Heart right ventricle (tissue), 16 donors: Measurements from ENCODE around the gene TPO. TPM values are rescaled to one million over a fixed set of nuclear protein-coding genes. Genes with fewer than 3 reads are reported as not detected.
A peak's percentile ranks its signal among the peaks of the same experiment; 100 is the strongest.

Experiments
- ATAC-seq, 8 donors: fragments of 200-7000 bp; cut with Tn5 transposase; one replicate each; pipeline ENCODE4 v1.9.1; 2020; ENCODE audit warnings: mild to moderate bottlenecking in 8 of 8, moderate library complexity in 8 of 8, moderate number of reproducible peaks in 1 of 8
- DNase-seq, 2 donors: peaks; one replicate each; pipeline ENCODE4 v3.0.0-alpha.2; 2020
- H3K27ac ChIP-seq, 10 donors: fragments of 200-600 bp; sonication (generic) in 2 of 10; one replicate each; pipeline versions ENCODE4 v1.5.0 to v1.8.0; 2020 to 2022; ENCODE audit warnings: mild to moderate bottlenecking in 3 of 10
- H3K27me3 ChIP-seq, 7 donors: fragments of 200-600 bp; one replicate each; pipeline ENCODE4 v1.8.0; 2021 to 2022; ENCODE audit warnings: mild to moderate bottlenecking in 2 of 7
- H3K36me3 ChIP-seq, 9 donors: fragments of 200-600 bp; sonication (generic) in 1 of 9; one replicate each; pipeline versions ENCODE4 v1.5.0 to v1.8.0; 2020 to 2022; ENCODE audit warnings: mild to moderate bottlenecking in 2 of 9
- H3K4me1 ChIP-seq, 9 donors: fragments of 200-600 bp; sonication (generic) in 1 of 9; one replicate each; pipeline versions ENCODE4 v1.5.0 to v1.8.0; 2020 to 2022; ENCODE audit warnings: mild to moderate bottlenecking in 4 of 9
- H3K4me3 ChIP-seq, 10 donors: fragments of 200-600 bp; sonication (generic) in 2 of 10; one replicate each; pipeline versions ENCODE4 v1.5.0 to v1.8.0; 2020 to 2022; ENCODE audit warnings: mild to moderate bottlenecking in 7 of 10, moderate library complexity in 2 of 10
- H3K9me3 ChIP-seq, 11 donors: fragments of 200-600 bp in 10 of 11; sonication (generic) in 2 of 11; one replicate each; pipeline versions ENCODE4 v1.5.0 to v1.8.0; 2013 to 2022; ENCODE audit warnings: mild to moderate bottlenecking in 2 of 11, control low read depth in 1 of 11, moderate library complexity in 1 of 11
- WGBS, 2 donors: extraction: QIAGEN DNeasy Blood & Tissue Kit; methylation state at CpG; one replicate each; pipeline ENCODE4 v1.1.7; 2013; ENCODE audit warnings: inconsistent platforms in 1 of 2; 5-methylcytosine and 5-hydroxymethylcytosine counted together
- intact Hi-C, 10 donors: fragments of 100-400 bp; cut with DNase I; formaldehyde crosslinking; loops; one replicate each; pipeline versions ENCODE4 v1.11.1 to v1.14.2; 2022
- polyA plus RNA-seq, 2 donors: library from polyadenylated mRNA; stranded (reverse); fragments of 200-250 nt; gene quantifications; one replicate each; pipeline ENCODE4 v1.2.3, GENCODE V29; 2013
- total RNA-seq, 10 donors: library from RNA; stranded (reverse); fragmentation: NEBNext Ultra II Directional in 3 of 10; extraction: Animal tissue kit (Norgen Biotek cat#: 25700) in 3 of 10; gene quantifications; one replicate each; pipeline versions ENCODE4 v1.2.1 to v1.2.4, GENCODE V29; 2021 to 2023
- TF ChIP-seq, protein P1 (sequence below), 9 donors: fragments of 200-600 bp; sonication (generic) in 2 of 9; IDR thresholded peaks; one replicate each; pipeline versions ENCODE4 v1.5.0 to v1.8.0; 2021 to 2022; ENCODE audit warnings: antibody characterized with exemption in 9 of 9, mild to moderate bottlenecking in 5 of 9, moderate library complexity in 1 of 9
- donor health status: Arrhythmogenic right ventricular cardiomyopathy.
- donor health status: ischemic (EF 13 %, LVEDD 7.1; RV severe dilation, severe dysfunction).
- donor health status: healthy with polysubstance abuse.
- donor health status: DM: no; HTN: yes; CAD: no.
- donor health status: DM: no; HTN: no; CAD: no.
- donor health status: ischemic (EF 25% LVEDD 6.9; RV normal size, moderate dysfunction).
- donor health status: ischemic (EF 25% LVEDD 5.7; RV mildly dilated, moderate dysfunction).
- donor health status: healthy.
- donor health status: DM: yes; HTN: yes; CAD: no.
- donor health status: Ischemic cardiomyopathy.
- donor health status: ischemic (EF 35%, LVEDD 5.7; RV mildly dilated, moderate dysfunction).
- donor health status: nonischemic (EF 11% LVEDD 7.7; RV severe dilation, severe dysfunction).
- donor health status: DM: yes; HTN: yes; CAD: no.
- donor health status: PGD.
- donor health status: ischemic (EF 29% LVEDD 5.4; RV normal size, mild dysfunction).
- donor health status: nonischemic (EF 23%, LVEDD 6.1; RV moderate dilation, normal function).

The TPO gene
- total and polyA plus RNA-seq, 12 donors = 0.85 to 22.1 (median 6.4) TPM

DNA sequence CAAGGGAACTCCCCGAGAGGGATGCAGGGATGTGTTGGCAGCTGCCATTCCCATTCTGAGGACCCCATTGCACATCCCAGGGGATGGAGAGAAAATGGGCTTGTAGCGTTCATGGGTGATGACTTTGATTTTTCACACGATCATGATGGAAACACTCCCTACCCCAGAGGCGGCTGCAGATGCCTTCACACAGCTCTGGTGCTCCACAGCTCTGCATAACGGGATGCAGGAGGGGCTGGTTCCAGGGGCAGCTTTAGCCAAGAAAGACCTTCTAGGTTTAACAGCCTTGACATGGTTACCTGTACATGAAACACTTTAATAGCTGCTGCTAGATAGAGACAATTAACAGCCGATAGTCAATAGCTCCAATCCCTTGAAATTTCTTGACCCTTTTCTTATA, 88.7 kb downstream of the TPO start:
- peaks cover 0 to under 1% (median 0%) of the 10 kb centered on the region in 11 donors for H3K9me3 ChIP-seq
- DNase-seq (no peak), ATAC-seq (no peak)
- H3K4me1 ChIP-seq = peaks cover 0 to 9% (median 0%) of the 10 kb centered on the region in 9 donors
- TF ChIP-seq, protein P1, sequence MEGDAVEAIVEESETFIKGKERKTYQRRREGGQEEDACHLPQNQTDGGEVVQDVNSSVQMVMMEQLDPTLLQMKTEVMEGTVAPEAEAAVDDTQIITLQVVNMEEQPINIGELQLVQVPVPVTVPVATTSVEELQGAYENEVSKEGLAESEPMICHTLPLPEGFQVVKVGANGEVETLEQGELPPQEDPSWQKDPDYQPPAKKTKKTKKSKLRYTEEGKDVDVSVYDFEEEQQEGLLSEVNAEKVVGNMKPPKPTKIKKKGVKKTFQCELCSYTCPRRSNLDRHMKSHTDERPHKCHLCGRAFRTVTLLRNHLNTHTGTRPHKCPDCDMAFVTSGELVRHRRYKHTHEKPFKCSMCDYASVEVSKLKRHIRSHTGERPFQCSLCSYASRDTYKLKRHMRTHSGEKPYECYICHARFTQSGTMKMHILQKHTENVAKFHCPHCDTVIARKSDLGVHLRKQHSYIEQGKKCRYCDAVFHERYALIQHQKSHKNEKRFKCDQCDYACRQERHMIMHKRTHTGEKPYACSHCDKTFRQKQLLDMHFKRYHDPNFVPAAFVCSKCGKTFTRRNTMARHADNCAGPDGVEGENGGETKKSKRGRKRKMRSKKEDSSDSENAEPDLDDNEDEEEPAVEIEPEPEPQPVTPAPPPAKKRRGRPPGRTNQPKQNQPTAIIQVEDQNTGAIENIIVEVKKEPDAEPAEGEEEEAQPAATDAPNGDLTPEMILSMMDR (IDR thresholded peaks at IDR 0.05) = no peak
- peaks cover 0 to 8% (median 0%) of the 10 kb centered on the region in 7 donors for H3K27me3 ChIP-seq
- WGBS, 2 donors = 83 to 88% methylated on average over 6 of the region's 6 CpGs
- intact Hi-C loops = no loop called here
- H3K27ac ChIP-seq = no peak overlapping the region
- H3K36me3 ChIP-seq = no peaks in the 10 kb centered on the region
- H3K4me3 ChIP-seq = no peak overlapping the region

DNA sequence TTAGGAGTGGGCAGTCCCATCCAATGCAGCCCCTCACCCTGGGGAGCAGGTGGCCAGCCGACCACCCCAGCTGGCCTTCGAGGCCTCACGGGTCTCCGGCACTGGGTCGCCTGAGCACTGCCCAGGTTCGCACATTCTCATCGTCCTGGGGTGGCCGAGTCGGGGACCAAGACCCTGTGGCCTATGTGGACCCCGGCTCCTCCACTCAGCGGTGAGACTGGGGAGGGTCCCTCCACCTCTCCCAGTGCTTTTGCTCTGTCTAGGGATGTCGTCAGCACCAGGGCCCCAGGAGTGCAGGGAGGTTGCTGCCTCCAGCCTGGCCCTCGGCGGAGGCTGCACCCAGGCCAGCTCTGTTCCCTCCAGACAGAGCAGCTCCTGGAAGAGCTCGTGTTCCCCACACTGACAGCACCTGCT, 89.6 kb downstream of the TPO start:
- Histone ChIP-seq H3K4me3 (no peak overlapping the region), H3K36me3 (no peaks in the 10 kb centered on the region), H3K27me3 (peaks cover 0 to 4% (median 0%) of the 10 kb centered on the region in 7 donors), H3K4me1 (peaks cover 0 to 9% (median 0%) of the 10 kb centered on the region in 9 donors), H3K9me3 (peaks cover 0 to 3% (median 0%) of the 10 kb centered on the region in 11 donors), H3K27ac (no peak overlapping the region)
- DNase-seq = no peak
- WGBS, 2 donors = 84 to 88% methylated on average over 15 of the region's 15 CpGs
- TF ChIP-seq, protein P1 (IDR thresholded peaks at IDR 0.05) = no peak
- intact Hi-C loops = no loop called here
- ATAC-seq = peak in 3 of 8 donors; percentile 30 to 63 (median 48)

DNA sequence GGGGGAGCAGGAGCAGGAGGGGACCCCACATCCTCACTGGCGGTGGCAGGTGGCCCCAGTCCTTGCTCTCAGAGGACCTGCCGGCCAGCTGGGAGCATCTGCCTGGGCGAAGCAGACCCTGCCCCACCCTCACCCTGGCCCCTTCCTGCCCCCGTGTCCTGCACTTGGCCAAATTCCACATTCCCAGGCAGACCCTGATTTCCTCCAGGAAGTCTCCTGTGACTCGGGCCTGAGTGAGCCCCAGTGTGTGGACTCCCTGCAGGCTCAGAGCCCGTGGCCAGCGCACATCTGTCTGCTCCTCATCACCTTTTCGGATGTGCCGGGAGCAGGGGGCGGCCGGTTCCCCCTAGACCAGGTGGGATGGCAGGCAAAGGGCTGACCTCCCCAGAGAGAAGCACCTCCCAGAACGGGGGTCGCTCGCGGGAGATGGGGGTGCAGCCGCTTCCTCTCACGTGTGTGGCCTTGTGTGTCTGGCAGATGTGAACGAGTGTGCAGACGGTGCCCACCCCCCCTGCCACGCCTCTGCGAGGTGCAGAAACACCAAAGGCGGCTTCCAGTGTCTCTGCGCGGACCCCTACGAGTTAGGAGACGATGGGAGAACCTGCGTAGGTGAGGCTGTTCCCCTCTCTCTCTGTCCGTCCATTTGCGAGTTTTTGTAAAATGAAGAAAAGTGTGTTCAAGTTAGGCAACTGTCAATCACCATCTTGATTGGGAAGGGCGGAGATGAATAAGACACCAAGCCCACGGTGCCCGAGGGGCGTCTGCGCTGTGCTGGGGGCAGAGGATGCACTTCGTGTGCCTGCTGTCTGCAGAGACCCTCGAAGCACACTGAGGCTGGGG, 90.4 kb downstream of the TPO start:
- H3K4me1 ChIP-seq = peaks cover 0 to 9% (median 0%) of the 10 kb centered on the region in 9 donors
- no peak for DNase-seq
- H3K27me3 ChIP-seq = peaks cover 0 to 4% (median 0%) of the 10 kb centered on the region in 7 donors
- no peak overlapping the region for H3K4me3 ChIP-seq
- H3K27ac ChIP-seq = no peak overlapping the region
- H3K36me3 ChIP-seq = no peaks in the 10 kb centered on the region
- TF ChIP-seq, protein P1 (IDR thresholded peaks at IDR 0.05) = no peak
- intact Hi-C loops = loop anchor here in 1 of 10 donors (2.0 kb wide), 1 partner anchor 165 kb away; no protein-coding TSS in a partner anchor
- 66 to 68% methylated on average over 36 of the region's 36 CpGs for WGBS, 2 donors
- H3K9me3 ChIP-seq = peaks cover 0 to 3% (median 0%) of the 10 kb centered on the region in 11 donors
- peak in 7 of 8 donors; percentile 9 to 62 (median 36) for ATAC-seq

DNA sequence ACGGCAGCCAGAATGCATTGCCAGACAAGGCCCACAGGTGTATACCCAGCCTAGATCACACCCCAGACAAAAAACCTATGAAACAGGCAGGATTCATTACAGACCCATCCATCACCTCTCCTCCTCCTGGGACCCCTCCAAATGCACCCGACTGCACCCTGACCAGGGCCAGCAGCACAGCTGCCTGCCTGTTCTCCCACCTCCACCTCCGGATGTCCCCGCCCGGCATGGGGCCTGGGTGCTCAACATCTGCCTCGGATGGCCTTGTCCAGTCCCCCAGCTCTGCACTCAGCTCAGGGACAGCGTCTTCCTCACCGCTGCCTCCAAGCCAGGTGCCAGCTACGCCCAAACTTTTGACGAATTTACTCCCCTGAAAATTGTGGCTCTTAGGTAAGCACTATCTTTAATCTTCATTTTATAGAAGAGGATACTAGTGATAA, 91.1 kb downstream of the TPO start:
- peaks cover 0 to 3% (median 0%) of the 10 kb centered on the region in 11 donors for H3K9me3 ChIP-seq
- intact Hi-C loops = loop anchor here in 1 of 10 donors (2.0 kb wide), 1 partner anchor 164 kb away; no protein-coding TSS in a partner anchor
- ATAC-seq (peak in 1 of 8 donors; percentile 20), DNase-seq (no peak)
- H3K4me3 ChIP-seq = no peak overlapping the region
- H3K4me1 ChIP-seq = peaks cover 0 to 14% (median 0%) of the 10 kb centered on the region in 9 donors
- peaks cover 0 to 4% (median 0%) of the 10 kb centered on the region in 7 donors for H3K27me3 ChIP-seq
- no peaks in the 10 kb centered on the region for H3K36me3 ChIP-seq
- 86 to 90% methylated on average over 10 of the region's 10 CpGs for WGBS, 2 donors
- TF ChIP-seq, protein P1 (IDR thresholded peaks at IDR 0.05) = no peak
- H3K27ac ChIP-seq = no peak overlapping the region
